Glutamatergic neuron (in vitro differentiated cells): ENCODE measurements around the gene HNRNPA0. TPM values are rescaled to one million over a fixed set of nuclear protein-coding genes. Genes with fewer than 3 reads are reported as not detected.

ENCODE experiments used
- DNase-seq: peaks from one replicate; pipeline ENCODE4 v3.0.0; 2022
- H3K27ac Mint-ChIP-seq: one replicate; pipeline ENCODE4 v1.8.0; 2020; ENCODE audit warnings: mild to moderate bottlenecking, mixed read lengths, inconsistent platforms; ENCODE audit not compliant: unreplicated experiment
- H3K27me3 Mint-ChIP-seq: one replicate; pipeline ENCODE4 v1.8.0; 2020; ENCODE audit warnings: mild to moderate bottlenecking, moderate library complexity, mixed read lengths, inconsistent platforms; ENCODE audit not compliant: unreplicated experiment
- H3K36me3 Mint-ChIP-seq: one replicate; pipeline ENCODE4 v1.8.0; 2020; ENCODE audit warnings: mild to moderate bottlenecking, mixed read lengths, inconsistent platforms; ENCODE audit not compliant: unreplicated experiment
- H3K4me1 Mint-ChIP-seq: one replicate; pipeline ENCODE4 v1.8.0; 2020; ENCODE audit warnings: mild to moderate bottlenecking, low read depth, mixed read lengths, inconsistent platforms; ENCODE audit not compliant: unreplicated experiment
- H3K4me3 Mint-ChIP-seq: one replicate; pipeline ENCODE4 v1.8.0; 2020; ENCODE audit warnings: mild to moderate bottlenecking, mixed read lengths, inconsistent platforms; ENCODE audit not compliant: unreplicated experiment
- H3K9me3 Mint-ChIP-seq: one replicate; pipeline ENCODE4 v1.8.0; 2020; ENCODE audit warnings: mild to moderate bottlenecking, moderate library complexity, mixed read lengths, inconsistent platforms; ENCODE audit not compliant: unreplicated experiment
- CTCF ChIP-seq: fragments of 200-600 bp; sonication (generic); IDR thresholded peaks from one replicate; pipeline ENCODE4 v1.5.0; 2021; ENCODE audit not compliant: partially characterized antibody, unreplicated experiment
- total RNA-seq: library from RNA; stranded (reverse); fragmentation: NEBNext Ultra II Directional; extraction: Animal tissue kit (Norgen Biotek cat#: 25700); gene quantifications from one replicate; pipeline ENCODE4 v1.2.1, GENCODE V29; 2021; ENCODE audit not compliant: unreplicated experiment

Gene HNRNPA0
- total RNA-seq, 1 donor from 2014 or later, result 65.2 TPM

- H3K27me3 Mint-ChIP-seq, result no peaks in the 10 kb centered on the region
- no peak for DNase-seq
- H3K4me3 Mint-ChIP-seq, result no peak overlapping the region
- H3K4me1 Mint-ChIP-seq, result peaks cover 7% of the 10 kb centered on the region
- no peaks in the 10 kb centered on the region for H3K36me3 Mint-ChIP-seq
- no peak for TF ChIP-seq CTCF
- H3K9me3 Mint-ChIP-seq, result no peaks in the 10 kb centered on the region
- H3K27ac Mint-ChIP-seq, result no peak overlapping the region
Measured at GRCh38 chr5:137695651-137696428, 58.3 kb downstream of the HNRNPA0 start.

Other genes with a start within 250 kb of the HNRNPA0 start
- gene KLHL3, start 18.3 kb downstream of the HNRNPA0 start, total RNA-seq, result 5.7 TPM
- not detected for gene MYOT, start 113.5 kb upstream of the HNRNPA0 start, total RNA-seq
- not detected for gene PKD2L2, start 135.1 kb upstream of the HNRNPA0 start, total RNA-seq